Glutamatergic neuron (in vitro differentiated cells): ENCODE results near the gene MAML2. TPM values are rescaled to one million over a fixed set of nuclear protein-coding genes. Genes with fewer than 3 reads are reported as not detected.

Experiments
- DNase-seq: peaks from one replicate; pipeline ENCODE4 v3.0.0; 2022
- H3K27ac Mint-ChIP-seq: one replicate; pipeline ENCODE4 v1.8.0; 2020; ENCODE audit warnings: mild to moderate bottlenecking, mixed read lengths, inconsistent platforms; ENCODE audit not compliant: unreplicated experiment
- H3K27me3 Mint-ChIP-seq: one replicate; pipeline ENCODE4 v1.8.0; 2020; ENCODE audit warnings: mild to moderate bottlenecking, moderate library complexity, mixed read lengths, inconsistent platforms; ENCODE audit not compliant: unreplicated experiment
- H3K36me3 Mint-ChIP-seq: one replicate; pipeline ENCODE4 v1.8.0; 2020; ENCODE audit warnings: mild to moderate bottlenecking, mixed read lengths, inconsistent platforms; ENCODE audit not compliant: unreplicated experiment
- H3K4me1 Mint-ChIP-seq: one replicate; pipeline ENCODE4 v1.8.0; 2020; ENCODE audit warnings: mild to moderate bottlenecking, low read depth, mixed read lengths, inconsistent platforms; ENCODE audit not compliant: unreplicated experiment
- H3K4me3 Mint-ChIP-seq: one replicate; pipeline ENCODE4 v1.8.0; 2020; ENCODE audit warnings: mild to moderate bottlenecking, mixed read lengths, inconsistent platforms; ENCODE audit not compliant: unreplicated experiment
- H3K9me3 Mint-ChIP-seq: one replicate; pipeline ENCODE4 v1.8.0; 2020; ENCODE audit warnings: mild to moderate bottlenecking, moderate library complexity, mixed read lengths, inconsistent platforms; ENCODE audit not compliant: unreplicated experiment
- CTCF ChIP-seq: fragments of 200-600 bp; sonication (generic); IDR thresholded peaks from one replicate; pipeline ENCODE4 v1.5.0; 2021; ENCODE audit not compliant: partially characterized antibody, unreplicated experiment
- total RNA-seq: library from RNA; stranded (reverse); fragmentation: NEBNext Ultra II Directional; extraction: Animal tissue kit (Norgen Biotek cat#: 25700); gene quantifications from one replicate; pipeline ENCODE4 v1.2.1, GENCODE V29; 2021; ENCODE audit not compliant: unreplicated experiment

The MAML2 gene
- total RNA-seq, 1 donor from 2014 or later, result 2.1 TPM

- no peak for TF ChIP-seq CTCF
- no peaks in the 10 kb centered on the region for H3K9me3 Mint-ChIP-seq
- peaks cover 3% of the 10 kb centered on the region for H3K4me1 Mint-ChIP-seq
- DNase-seq, result no peak
- no peak overlapping the region for H3K27ac Mint-ChIP-seq
- no peak overlapping the region for H3K4me3 Mint-ChIP-seq
- H3K36me3 Mint-ChIP-seq, result no peaks in the 10 kb centered on the region
- peaks cover 2% of the 10 kb centered on the region for H3K27me3 Mint-ChIP-seq
These were observed 318.3 kb downstream of the MAML2 start for GRCh38 chr11:96024666-96025065.

- Mint-ChIP-seq H3K4me1 (peaks cover 3% of the 10 kb centered on the region), H3K9me3 (no peaks in the 10 kb centered on the region), H3K4me3 (no peak overlapping the region), H3K36me3 (no peaks in the 10 kb centered on the region), H3K27me3 (peaks cover 2% of the 10 kb centered on the region), H3K27ac (no peak overlapping the region)
- no peak for TF ChIP-seq CTCF
- no peak for DNase-seq
These were observed 319.7 kb downstream of the MAML2 start for GRCh38 chr11:96023275-96023674.

GRCh38 chr11:96021901-96022650 is 320.9 kb downstream of the MAML2 start:
- Mint-ChIP-seq H3K4me3 (no peak overlapping the region), H3K4me1 (peaks cover 3% of the 10 kb centered on the region), H3K9me3 (no peaks in the 10 kb centered on the region), H3K27me3 (peaks cover 2% of the 10 kb centered on the region), H3K27ac (no peak overlapping the region), H3K36me3 (no peaks in the 10 kb centered on the region)
- TF ChIP-seq CTCF, result no peak
- no peak for DNase-seq

GRCh38 chr11:96019810-96020747 is 322.9 kb downstream of the MAML2 start:
- Mint-ChIP-seq H3K36me3 (no peaks in the 10 kb centered on the region), H3K27ac (no peak overlapping the region), H3K4me3 (no peak overlapping the region), H3K27me3 (peaks cover 2% of the 10 kb centered on the region), H3K9me3 (no peaks in the 10 kb centered on the region), H3K4me1 (peaks cover 3% of the 10 kb centered on the region)
- no peak for TF ChIP-seq CTCF
- DNase-seq, result no peak
